GM04503 (cell line): ENCODE results near the gene NET1.

Experiments
- DNase-seq: peaks from one replicate; pipeline ENCODE4 v3.0.0-alpha.2; 2012; ENCODE audit warnings: low read depth

The NET1 gene

GRCh38 chr10:5502571-5503476 lies 90.5 kb downstream of the NET1 start:
- DNase-seq = no peak

DNA sequence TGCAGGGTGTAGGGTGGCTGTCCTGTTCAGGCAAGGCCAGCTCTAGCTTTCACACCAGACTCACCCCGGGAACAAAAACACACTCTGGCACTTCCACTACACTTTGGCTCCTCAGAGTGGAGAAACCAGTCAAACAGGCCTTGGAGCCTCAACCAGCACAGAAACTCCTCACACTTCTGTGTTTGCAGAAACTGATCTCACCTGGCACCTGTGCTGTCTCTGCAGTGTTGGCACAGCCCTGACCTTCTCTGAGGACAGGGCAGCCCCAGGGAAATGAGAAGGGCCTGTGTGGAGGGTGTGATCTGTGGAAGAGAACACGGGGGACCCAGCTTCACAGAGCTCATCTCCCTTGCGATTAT lies 91.1 kb downstream of the NET1 start:
- DNase-seq = no peak

- no peak for DNase-seq
Measured at GRCh38 chr10:5504146-5505072, 92.1 kb downstream of the NET1 start.

GRCh38 chr10:5506246-5506645 lies 93.9 kb downstream of the NET1 start:
- DNase-seq = no peak

DNA sequence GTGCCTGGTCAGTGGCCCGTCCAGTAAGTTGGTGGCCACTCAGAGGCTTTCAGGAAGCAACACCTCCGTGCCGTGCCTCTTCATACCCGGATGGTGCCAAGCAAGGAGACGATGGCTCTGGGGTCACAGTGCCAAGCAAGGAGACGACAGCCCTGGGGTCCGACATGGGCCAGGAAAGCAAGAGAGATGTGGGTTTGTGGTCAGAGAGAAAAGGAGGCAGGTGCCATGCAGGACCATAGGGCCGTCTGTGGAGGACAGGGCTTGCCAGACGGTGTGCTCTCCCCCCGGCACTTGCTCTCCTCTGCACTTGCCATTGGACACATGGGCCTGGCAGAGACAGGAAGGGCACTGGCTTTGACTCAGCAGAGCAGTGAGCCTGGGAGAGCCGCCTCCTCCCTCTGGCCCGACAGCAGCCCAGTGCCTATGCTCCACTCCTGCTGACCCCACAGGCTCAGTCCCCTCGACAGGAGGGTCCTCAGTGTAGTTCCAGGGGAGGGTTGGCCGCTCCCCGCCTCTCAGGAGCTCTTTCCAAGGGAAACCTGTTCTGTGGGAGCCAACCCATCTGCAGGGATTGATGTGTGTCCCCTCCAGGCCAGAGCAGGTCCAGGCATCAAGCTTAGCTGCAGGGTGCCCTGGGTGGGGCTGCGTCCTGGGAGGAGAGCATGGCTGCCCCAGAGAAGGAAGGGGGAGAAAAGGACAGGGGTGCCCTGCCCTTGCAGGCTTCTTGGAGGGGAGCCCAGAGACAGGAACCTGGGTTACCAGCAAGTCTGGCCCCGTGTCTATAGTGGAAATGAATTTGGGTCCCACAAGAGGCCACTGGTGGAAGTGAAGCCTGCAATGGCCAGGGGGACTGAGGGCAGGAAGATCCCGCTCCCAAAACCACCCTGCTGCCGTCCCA lies 94.6 kb downstream of the NET1 start:
- DNase-seq = no peak

- DNase-seq = no peak
Measured at GRCh38 chr10:5507649-5508131, 95.3 kb downstream of the NET1 start.

DNA sequence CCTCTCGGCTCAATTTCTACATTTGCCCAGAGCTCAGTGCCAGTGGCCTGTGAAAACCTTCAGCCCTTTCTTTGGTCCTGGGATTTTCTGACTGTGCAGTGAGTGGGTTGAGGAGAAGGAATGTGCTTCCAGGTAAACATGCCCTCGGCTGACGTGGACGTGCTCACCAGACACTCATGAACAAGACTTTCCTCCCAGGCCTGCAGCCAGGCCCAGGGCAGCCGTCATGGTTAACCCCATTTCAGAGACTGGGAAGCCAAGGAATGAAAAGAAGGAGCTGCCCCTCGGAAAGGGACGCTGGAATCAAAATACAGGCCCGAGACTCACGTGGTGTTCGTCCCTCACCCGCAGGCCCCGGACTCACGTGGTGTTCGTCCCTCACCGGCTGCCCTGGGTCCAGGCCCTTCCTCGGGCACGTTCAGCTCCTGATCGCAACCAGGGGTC lies 95.8 kb downstream of the NET1 start:
- no peak for DNase-seq
